ENCODE data around the gene DOCK1. TPM values are rescaled to one million over a fixed set of nuclear protein-coding genes. Genes with fewer than 3 reads are reported as not detected.

DOCK1 gene
- total RNA-seq, 4 donors from 2014 or later = 31.3 to 82.3 (median 44.1) TPM

GRCh38 chr10:127449490-127449889 lies 544.3 kb downstream of the DOCK1 start:
- ATAC-seq (ENCODE audit: low FRiP score) = no peak
- TF ChIP-seq CTCF (IDR thresholded peaks at IDR 0.05) = no peak

GRCh38 chr10:127450644-127451043 lies 545.4 kb downstream of the DOCK1 start:
- DNase-seq (ENCODE audit: low spot score) (no peak), ATAC-seq (ENCODE audit: low FRiP score) (no peak)
- no peak for TF ChIP-seq CTCF (IDR thresholded peaks at IDR 0.05)

More at GRCh38 chr10:127449490-127449889, 544.3 kb downstream of the DOCK1 start:
- no peak for DNase-seq (ENCODE audit: low spot score)

- no peak for TF ChIP-seq CTCF (IDR thresholded peaks at IDR 0.05)
- DNase-seq (ENCODE audit: low spot score) (no peak), ATAC-seq (ENCODE audit: low FRiP score) (no peak)
These were observed 546.4 kb downstream of the DOCK1 start for GRCh38 chr10:127451628-127452027.

- no peak for ATAC-seq (ENCODE audit: low FRiP score)
These were observed 547.3 kb downstream of the DOCK1 start for GRCh38 chr10:127452568-127452967.

GRCh38 chr10:127453706-127454105 lies 548.5 kb downstream of the DOCK1 start:
- no peak for DNase-seq (ENCODE audit: low spot score)
- no peak for ATAC-seq (ENCODE audit: low FRiP score)
- no peak for TF ChIP-seq CTCF (IDR thresholded peaks at IDR 0.05)

More at GRCh38 chr10:127452568-127452967, 547.3 kb downstream of the DOCK1 start:
- TF ChIP-seq CTCF (IDR thresholded peaks at IDR 0.05) = no peak
- no peak for DNase-seq (ENCODE audit: low spot score)

- ATAC-seq (ENCODE audit: low FRiP score) = no peak
- no peak for DNase-seq (ENCODE audit: low spot score)
- no peak for TF ChIP-seq CTCF (IDR thresholded peaks at IDR 0.05)
These were observed 550.9 kb downstream of the DOCK1 start for GRCh38 chr10:127456122-127456521.

GRCh38 chr10:127458016-127458810 lies 553.0 kb downstream of the DOCK1 start:
- no peak for TF ChIP-seq CTCF (IDR thresholded peaks at IDR 0.05)
- DNase-seq (ENCODE audit: low spot score) (no peak), ATAC-seq (ENCODE audit: low FRiP score) (no peak)

Measured in omental fat pad (tissue), 4 donors.